H1 (cell line): ENCODE measurements around the gene TNIK. TPM values are rescaled to one million over a fixed set of nuclear protein-coding genes. Genes with fewer than 3 reads are reported as not detected.

Experiments used
- HDAC2 ChIP-seq, 2 experiments: fragments of 300-600 bp in 1 of 2; sonication (generic) in 1 of 2; IDR thresholded peaks; 2 replicates each; pipeline ENCODE4 v1.6.1; 2011 to 2012; ENCODE audit warnings: low read depth in 2 of 2, low read length in 2 of 2, mild to moderate bottlenecking in 2 of 2, moderate library complexity in 2 of 2, borderline replicate concordance in 1 of 2, inconsistent platforms in 1 of 2
- MAFK ChIP-seq: IDR thresholded peaks from 2 replicates; pipeline ENCODE4 v1.6.1; 2012; ENCODE audit warnings: low read depth, mild to moderate bottlenecking, improper control_type of control experiment, low read length
- SP4 ChIP-seq: IDR thresholded peaks from 2 replicates; pipeline ENCODE4 v1.6.1; 2012; ENCODE audit warnings: low read length, inconsistent platforms
- YY1 ChIP-seq: IDR thresholded peaks from 2 replicates; pipeline ENCODE4 v1.6.1; 2011; ENCODE audit warnings: low read depth, mild to moderate bottlenecking, low read length
- polyA plus RNA-seq, 7 experiments: library from polyadenylated mRNA; depleted of rRNA in 3 of 7; stranded (reverse) in 5 of 7; unstranded in 2 of 7; fragments of >200 nt in 5 of 7; fragments of 200-250 nt in 2 of 7; gene quantifications; 1 replicate in 5 of 7; 2 replicates in 1 of 7; 4 replicates in 1 of 7; pipeline versions ENCODE4 v1.2.1 to v1.2.3, GENCODE V29; 2011 to 2013; ENCODE audit warnings: missing spikeins in 2 of 7, mixed read lengths in 2 of 7
- total RNA-seq: library from RNA; stranded (reverse); fragmentation: NEBNext Ultra II Directional; extraction: Animal tissue kit (Norgen Biotek cat#: 25700); gene quantifications from 2 replicates; pipeline ENCODE4 v1.2.1, GENCODE V29; 2021
- TF ChIP-seq, protein P1 (sequence below): fragments of 300-600 bp; sonication (generic); IDR thresholded peaks from 2 replicates; pipeline ENCODE4 v1.7.1; 2012; ENCODE audit warnings: low read length, moderate library complexity, mild to moderate bottlenecking, inconsistent platforms; ENCODE audit not compliant: insufficient replicate concordance

The TNIK gene
- total and polyA plus RNA-seq, 2 of the 8 experiments (the other 6 are each of a cell fraction or from before 2014, with no cell fraction given): 7.4 to 42.0 TPM

DNA sequence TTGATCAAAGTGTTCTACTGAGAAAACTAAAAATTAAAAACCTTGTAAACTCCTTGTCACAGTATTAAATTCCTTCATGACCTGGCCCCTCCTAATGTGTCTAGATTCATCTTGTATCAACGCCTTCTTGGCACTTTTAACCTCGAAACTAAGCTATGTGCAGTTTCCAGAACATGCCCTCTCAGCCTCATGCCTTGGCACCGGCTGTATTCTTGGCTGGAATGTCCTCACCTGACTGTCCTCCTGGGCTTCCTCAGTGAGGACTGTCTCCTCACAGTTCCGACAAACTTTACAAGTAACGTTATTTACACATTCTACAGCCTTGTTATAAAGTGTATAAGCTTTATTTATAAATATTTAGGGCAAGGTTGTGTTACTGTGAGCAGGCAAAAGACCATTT, 237.2 kb downstream of the TNIK start (continued):
- TF ChIP-seq, protein P1, sequence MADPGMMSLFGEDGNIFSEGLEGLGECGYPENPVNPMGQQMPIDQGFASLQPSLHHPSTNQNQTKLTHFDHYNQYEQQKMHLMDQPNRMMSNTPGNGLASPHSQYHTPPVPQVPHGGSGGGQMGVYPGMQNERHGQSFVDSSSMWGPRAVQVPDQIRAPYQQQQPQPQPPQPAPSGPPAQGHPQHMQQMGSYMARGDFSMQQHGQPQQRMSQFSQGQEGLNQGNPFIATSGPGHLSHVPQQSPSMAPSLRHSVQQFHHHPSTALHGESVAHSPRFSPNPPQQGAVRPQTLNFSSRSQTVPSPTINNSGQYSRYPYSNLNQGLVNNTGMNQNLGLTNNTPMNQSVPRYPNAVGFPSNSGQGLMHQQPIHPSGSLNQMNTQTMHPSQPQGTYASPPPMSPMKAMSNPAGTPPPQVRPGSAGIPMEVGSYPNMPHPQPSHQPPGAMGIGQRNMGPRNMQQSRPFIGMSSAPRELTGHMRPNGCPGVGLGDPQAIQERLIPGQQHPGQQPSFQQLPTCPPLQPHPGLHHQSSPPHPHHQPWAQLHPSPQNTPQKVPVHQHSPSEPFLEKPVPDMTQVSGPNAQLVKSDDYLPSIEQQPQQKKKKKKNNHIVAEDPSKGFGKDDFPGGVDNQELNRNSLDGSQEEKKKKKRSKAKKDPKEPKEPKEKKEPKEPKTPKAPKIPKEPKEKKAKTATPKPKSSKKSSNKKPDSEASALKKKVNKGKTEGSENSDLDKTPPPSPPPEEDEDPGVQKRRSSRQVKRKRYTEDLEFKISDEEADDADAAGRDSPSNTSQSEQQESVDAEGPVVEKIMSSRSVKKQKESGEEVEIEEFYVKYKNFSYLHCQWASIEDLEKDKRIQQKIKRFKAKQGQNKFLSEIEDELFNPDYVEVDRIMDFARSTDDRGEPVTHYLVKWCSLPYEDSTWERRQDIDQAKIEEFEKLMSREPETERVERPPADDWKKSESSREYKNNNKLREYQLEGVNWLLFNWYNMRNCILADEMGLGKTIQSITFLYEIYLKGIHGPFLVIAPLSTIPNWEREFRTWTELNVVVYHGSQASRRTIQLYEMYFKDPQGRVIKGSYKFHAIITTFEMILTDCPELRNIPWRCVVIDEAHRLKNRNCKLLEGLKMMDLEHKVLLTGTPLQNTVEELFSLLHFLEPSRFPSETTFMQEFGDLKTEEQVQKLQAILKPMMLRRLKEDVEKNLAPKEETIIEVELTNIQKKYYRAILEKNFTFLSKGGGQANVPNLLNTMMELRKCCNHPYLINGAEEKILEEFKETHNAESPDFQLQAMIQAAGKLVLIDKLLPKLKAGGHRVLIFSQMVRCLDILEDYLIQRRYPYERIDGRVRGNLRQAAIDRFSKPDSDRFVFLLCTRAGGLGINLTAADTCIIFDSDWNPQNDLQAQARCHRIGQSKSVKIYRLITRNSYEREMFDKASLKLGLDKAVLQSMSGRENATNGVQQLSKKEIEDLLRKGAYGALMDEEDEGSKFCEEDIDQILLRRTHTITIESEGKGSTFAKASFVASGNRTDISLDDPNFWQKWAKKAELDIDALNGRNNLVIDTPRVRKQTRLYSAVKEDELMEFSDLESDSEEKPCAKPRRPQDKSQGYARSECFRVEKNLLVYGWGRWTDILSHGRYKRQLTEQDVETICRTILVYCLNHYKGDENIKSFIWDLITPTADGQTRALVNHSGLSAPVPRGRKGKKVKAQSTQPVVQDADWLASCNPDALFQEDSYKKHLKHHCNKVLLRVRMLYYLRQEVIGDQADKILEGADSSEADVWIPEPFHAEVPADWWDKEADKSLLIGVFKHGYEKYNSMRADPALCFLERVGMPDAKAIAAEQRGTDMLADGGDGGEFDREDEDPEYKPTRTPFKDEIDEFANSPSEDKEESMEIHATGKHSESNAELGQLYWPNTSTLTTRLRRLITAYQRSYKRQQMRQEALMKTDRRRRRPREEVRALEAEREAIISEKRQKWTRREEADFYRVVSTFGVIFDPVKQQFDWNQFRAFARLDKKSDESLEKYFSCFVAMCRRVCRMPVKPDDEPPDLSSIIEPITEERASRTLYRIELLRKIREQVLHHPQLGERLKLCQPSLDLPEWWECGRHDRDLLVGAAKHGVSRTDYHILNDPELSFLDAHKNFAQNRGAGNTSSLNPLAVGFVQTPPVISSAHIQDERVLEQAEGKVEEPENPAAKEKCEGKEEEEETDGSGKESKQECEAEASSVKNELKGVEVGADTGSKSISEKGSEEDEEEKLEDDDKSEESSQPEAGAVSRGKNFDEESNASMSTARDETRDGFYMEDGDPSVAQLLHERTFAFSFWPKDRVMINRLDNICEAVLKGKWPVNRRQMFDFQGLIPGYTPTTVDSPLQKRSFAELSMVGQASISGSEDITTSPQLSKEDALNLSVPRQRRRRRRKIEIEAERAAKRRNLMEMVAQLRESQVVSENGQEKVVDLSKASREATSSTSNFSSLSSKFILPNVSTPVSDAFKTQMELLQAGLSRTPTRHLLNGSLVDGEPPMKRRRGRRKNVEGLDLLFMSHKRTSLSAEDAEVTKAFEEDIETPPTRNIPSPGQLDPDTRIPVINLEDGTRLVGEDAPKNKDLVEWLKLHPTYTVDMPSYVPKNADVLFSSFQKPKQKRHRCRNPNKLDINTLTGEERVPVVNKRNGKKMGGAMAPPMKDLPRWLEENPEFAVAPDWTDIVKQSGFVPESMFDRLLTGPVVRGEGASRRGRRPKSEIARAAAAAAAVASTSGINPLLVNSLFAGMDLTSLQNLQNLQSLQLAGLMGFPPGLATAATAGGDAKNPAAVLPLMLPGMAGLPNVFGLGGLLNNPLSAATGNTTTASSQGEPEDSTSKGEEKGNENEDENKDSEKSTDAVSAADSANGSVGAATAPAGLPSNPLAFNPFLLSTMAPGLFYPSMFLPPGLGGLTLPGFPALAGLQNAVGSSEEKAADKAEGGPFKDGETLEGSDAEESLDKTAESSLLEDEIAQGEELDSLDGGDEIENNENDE: no peak
- TF ChIP-seq MAFK: no peak
- no peak for TF ChIP-seq HDAC2 (IDR thresholded peaks at IDR 0.05; ENCODE audit: borderline replicate concordance in 1 of 2, low read depth in 2 of 2, low read length in 2 of 2)
- no peak for TF ChIP-seq SP4
- TF ChIP-seq YY1: no peak
